Mucosa of gallbladder (tissue), 1 donor: ENCODE results near the gene TSPAN4. TPM values are rescaled to one million over a fixed set of nuclear protein-coding genes. Genes with fewer than 3 reads are reported as not detected.
A peak's percentile ranks its signal among the peaks of the same experiment; 100 is the strongest.

Experiments used
- DNase-seq: peaks from one replicate; pipeline ENCODE4 v3.0.0-alpha.2; 2020; ENCODE audit warnings: low spot score
- total RNA-seq: library from RNA; stranded (reverse); gene quantifications from one replicate; pipeline ENCODE4 v1.2.1, GENCODE V29; 2021
- donor health status: DM: no; HTN: no; CAD: no.

The TSPAN4 gene
- total RNA-seq, 1 donor from 2014 or later, result 34.6 TPM

- no peak for DNase-seq
Measured at GRCh38 chr11:833849-834311, 8.8 kb upstream of the TSPAN4 start.

GRCh38 chr11:834371-835316 lies 8.0 kb upstream of the TSPAN4 start:
- DNase-seq, result peak; percentile 77

- no peak for DNase-seq
Measured at GRCh38 chr11:836274-836673, 6.4 kb upstream of the TSPAN4 start.

- DNase-seq, result no peak
Measured at GRCh38 chr11:836700-837099, 6.0 kb upstream of the TSPAN4 start.

GRCh38 chr11:837189-837989 lies 5.3 kb upstream of the TSPAN4 start:
- no peak for DNase-seq

- DNase-seq, result no peak
Measured at GRCh38 chr11:837990-838307, 4.7 kb upstream of the TSPAN4 start.

- no peak for DNase-seq
Measured at GRCh38 chr11:838441-839279, 4.0 kb upstream of the TSPAN4 start.

GRCh38 chr11:839280-839623 lies 3.4 kb upstream of the TSPAN4 start:
- no peak for DNase-seq

- no peak for DNase-seq
Measured at GRCh38 chr11:839875-840617, 2.6 kb upstream of the TSPAN4 start.

GRCh38 chr11:841981-842369 lies 677 bp upstream of the TSPAN4 start:
- DNase-seq, result no peak

GRCh38 chr11:843086-843734 lies 558 bp downstream of the TSPAN4 start:
- DNase-seq, result no peak

- peak; percentile 89 for DNase-seq
Measured at GRCh38 chr11:843818-844692, 1.4 kb downstream of the TSPAN4 start.

GRCh38 chr11:844693-845644 lies 2.3 kb downstream of the TSPAN4 start:
- DNase-seq, result peak; percentile 80

- no peak for DNase-seq
Measured at GRCh38 chr11:845872-846495, 3.3 kb downstream of the TSPAN4 start.

GRCh38 chr11:846496-847098 lies 3.9 kb downstream of the TSPAN4 start:
- no peak for DNase-seq

- no peak for DNase-seq
Measured at GRCh38 chr11:847876-848275, 5.2 kb downstream of the TSPAN4 start.

- DNase-seq, result no peak
Measured at GRCh38 chr11:848380-848931, 5.8 kb downstream of the TSPAN4 start.
